ENCODE results near the gene FLRT2.

The FLRT2 gene

GRCh38 chr14:85530626-85531025 is 682 bp downstream of the FLRT2 start:
- DNase-seq (ENCODE audit: low spot score), result no peak

- DNase-seq (ENCODE audit: low spot score), result peak; percentile 43
These were observed 1.2 kb downstream of the FLRT2 start for GRCh38 chr14:85531141-85531586.

- peak; percentile 42 for DNase-seq (ENCODE audit: low spot score)
These were observed 1.8 kb downstream of the FLRT2 start for GRCh38 chr14:85531587-85532373.

- DNase-seq (ENCODE audit: low spot score), result no peak
These were observed 2.6 kb downstream of the FLRT2 start for GRCh38 chr14:85532374-85533022.

- DNase-seq (ENCODE audit: low spot score), result peak; percentile 72
These were observed 3.3 kb downstream of the FLRT2 start for GRCh38 chr14:85533023-85533860.

GRCh38 chr14:85533861-85534291 is 3.9 kb downstream of the FLRT2 start:
- peak; percentile 28 for DNase-seq (ENCODE audit: low spot score)

GRCh38 chr14:85534458-85535293 is 4.7 kb downstream of the FLRT2 start:
- no peak for DNase-seq (ENCODE audit: low spot score)

GRCh38 chr14:85535321-85535720 is 5.4 kb downstream of the FLRT2 start:
- no peak for DNase-seq (ENCODE audit: low spot score)

GRCh38 chr14:85535991-85536832 is 6.3 kb downstream of the FLRT2 start:
- DNase-seq (ENCODE audit: low spot score), result no peak

GRCh38 chr14:85536833-85537190 is 6.9 kb downstream of the FLRT2 start:
- DNase-seq (ENCODE audit: low spot score), result no peak

GRCh38 chr14:85537526-85537925 is 7.6 kb downstream of the FLRT2 start:
- no peak for DNase-seq (ENCODE audit: low spot score)

- DNase-seq (ENCODE audit: low spot score), result no peak
These were observed 8.7 kb downstream of the FLRT2 start for GRCh38 chr14:85538636-85539035.

GRCh38 chr14:85539510-85539909 is 9.6 kb downstream of the FLRT2 start:
- no peak for DNase-seq (ENCODE audit: low spot score)

GRCh38 chr14:85542623-85543022 is 12.7 kb downstream of the FLRT2 start:
- DNase-seq (ENCODE audit: low spot score), result no peak

- DNase-seq (ENCODE audit: low spot score), result no peak
These were observed 15.8 kb downstream of the FLRT2 start for GRCh38 chr14:85545738-85546137.

- peak; percentile 35 for DNase-seq (ENCODE audit: low spot score)
These were observed 16.4 kb downstream of the FLRT2 start for GRCh38 chr14:85546390-85546789.

GRCh38 chr14:85549697-85550096 is 19.8 kb downstream of the FLRT2 start:
- no peak for DNase-seq (ENCODE audit: low spot score)

GRCh38 chr14:85554106-85554505 is 24.2 kb downstream of the FLRT2 start:
- DNase-seq (ENCODE audit: low spot score), result no peak

- no peak for DNase-seq (ENCODE audit: low spot score)
These were observed 26.3 kb downstream of the FLRT2 start for GRCh38 chr14:85556267-85556666.

GRCh38 chr14:85558505-85558904 is 28.6 kb downstream of the FLRT2 start:
- no peak for DNase-seq (ENCODE audit: low spot score)

GRCh38 chr14:85562630-85563029 is 32.7 kb downstream of the FLRT2 start:
- no peak for DNase-seq (ENCODE audit: low spot score)
